GM21526 (cell line): ENCODE measurements around the gene SYCN.

ENCODE experiments used
- ATAC-seq: cut with Tn5 transposase; IDR thresholded peaks from one replicate; pipeline ENCODE4 v1.9.1; 2021; ENCODE audit warnings: moderate library complexity; ENCODE audit not compliant: unreplicated experiment, low FRiP score

Gene SYCN

GRCh38 chr19:39173502-39173991, 30.5 kb downstream of the SYCN start:
- no peak for ATAC-seq

GRCh38 chr19:39172700-39173501, 31.2 kb downstream of the SYCN start:
- no peak for ATAC-seq

GRCh38 chr19:39171479-39172465, 32.3 kb downstream of the SYCN start:
- ATAC-seq: no peak

GRCh38 chr19:39170386-39171231, 33.5 kb downstream of the SYCN start:
- no peak for ATAC-seq

- ATAC-seq: no peak
Observed at GRCh38 chr19:39169143-39169810, 34.8 kb downstream of the SYCN start.

GRCh38 chr19:39168258-39169142, 35.6 kb downstream of the SYCN start:
- no peak for ATAC-seq

- ATAC-seq: no peak
Observed at GRCh38 chr19:39167461-39168257, 36.4 kb downstream of the SYCN start.

GRCh38 chr19:39166571-39167391, 37.3 kb downstream of the SYCN start:
- ATAC-seq: no peak

GRCh38 chr19:39165857-39166256, 38.2 kb downstream of the SYCN start:
- no peak for ATAC-seq

GRCh38 chr19:39164289-39164688, 39.8 kb downstream of the SYCN start:
- ATAC-seq: no peak

GRCh38 chr19:39163621-39164020, 40.4 kb downstream of the SYCN start:
- ATAC-seq: no peak

- no peak for ATAC-seq
Observed at GRCh38 chr19:39162441-39163043, 41.5 kb downstream of the SYCN start.

GRCh38 chr19:39160889-39161672, 43.0 kb downstream of the SYCN start:
- no peak for ATAC-seq

GRCh38 chr19:39160523-39160861, 43.6 kb downstream of the SYCN start:
- no peak for ATAC-seq

GRCh38 chr19:39158646-39159260, 45.3 kb downstream of the SYCN start:
- ATAC-seq: no peak

- ATAC-seq: no peak
Observed at GRCh38 chr19:39157997-39158389, 46.1 kb downstream of the SYCN start.
